Calu3 (cell line): ENCODE results near the gene DDC. TPM values are rescaled to one million over a fixed set of nuclear protein-coding genes. Genes with fewer than 3 reads are reported as not detected.

Source experiments
- BruUV-seq: library from RNA; stranded (reverse); fragments of 400-500 nt; replicated peaks from 2 replicates; lab custom pipeline; 2021; lab: Mats Ljungman, UMichigan
- CTCF ChIA-PET: fragments of 300-600 bp; sonication (Branson Sonifier 250); formaldehyde crosslinking; loops from one replicate; lab custom pipeline; 2022; ENCODE audit warnings: antibody characterized with exemption; lab: Charles Lee
- DNase-seq: peaks from one replicate; pipeline ENCODE4 v3.0.0; 2022
- H3K27ac Mint-ChIP-seq: one replicate; pipeline ENCODE4 v1.8.0; 2022; ENCODE audit warnings: mixed read lengths; ENCODE audit not compliant: unreplicated experiment
- H3K27me3 Mint-ChIP-seq: one replicate; pipeline ENCODE4 v1.8.0; 2022; ENCODE audit warnings: mixed read lengths; ENCODE audit not compliant: unreplicated experiment
- H3K36me3 Mint-ChIP-seq: one replicate; pipeline ENCODE4 v1.8.0; 2022; ENCODE audit warnings: mild to moderate bottlenecking, moderate library complexity, mixed read lengths; ENCODE audit not compliant: insufficient read depth, unreplicated experiment
- H3K4me1 Mint-ChIP-seq: one replicate; pipeline ENCODE4 v1.8.0; 2022; ENCODE audit warnings: mild to moderate bottlenecking, low read depth, mixed read lengths; ENCODE audit not compliant: unreplicated experiment
- H3K4me3 Mint-ChIP-seq: one replicate; pipeline ENCODE4 v1.8.0; 2022; ENCODE audit warnings: mild to moderate bottlenecking, low read depth, moderate library complexity, mixed read lengths; ENCODE audit not compliant: unreplicated experiment
- H3K9me3 Mint-ChIP-seq: one replicate; pipeline ENCODE4 v1.8.0; 2022; ENCODE audit warnings: low read depth, mixed read lengths; ENCODE audit not compliant: unreplicated experiment
- intact Hi-C: fragments of 100-400 bp; cut with micrococcal nuclease; formaldehyde crosslinking; loops from one replicate; pipeline ENCODE4 v1.10.0; 2022; ENCODE audit not compliant: unreplicated experiment
- total RNA-seq: library from RNA; stranded (reverse); gene quantifications from 2 replicates; pipeline ENCODE4 v1.2.3, GENCODE V29; 2022
- TF ChIP-seq, protein P1 (sequence below): fragments of 200-600 bp; IDR thresholded peaks from one replicate; pipeline ENCODE4 v1.8.0; 2022; ENCODE audit warnings: antibody characterized with exemption; ENCODE audit not compliant: unreplicated experiment

DDC gene
- total RNA-seq, 1 experiment from 2014 or later = 3.7 TPM

DNA sequence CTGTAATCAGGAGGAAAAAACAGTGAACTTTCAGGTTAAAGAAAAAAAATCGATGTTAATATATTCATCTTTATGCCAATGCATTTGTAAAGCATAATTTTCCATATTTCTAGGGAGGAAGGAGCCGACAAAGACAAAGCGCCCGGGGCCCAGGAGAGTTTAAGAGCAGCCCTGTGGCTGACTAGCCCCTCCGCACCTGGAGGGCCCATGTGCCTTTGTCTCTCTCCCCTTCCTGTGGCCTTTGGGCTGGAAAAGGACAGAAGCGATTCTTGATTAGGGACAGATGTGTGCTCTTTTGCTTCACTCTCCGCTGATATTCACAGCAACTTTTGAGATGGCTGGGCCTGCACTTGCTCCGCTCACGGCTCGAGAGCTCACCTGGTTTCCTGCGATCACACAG lies 23.1 kb downstream of the DDC start:
- Mint-ChIP-seq H3K27me3 (no peaks in the 10 kb centered on the region), H3K4me3 (no peak overlapping the region), H3K36me3 (no peaks in the 10 kb centered on the region), H3K9me3 (no peaks in the 10 kb centered on the region), H3K27ac (no peak overlapping the region), H3K4me1 (no peaks in the 10 kb centered on the region)
- TF ChIP-seq, protein P1, sequence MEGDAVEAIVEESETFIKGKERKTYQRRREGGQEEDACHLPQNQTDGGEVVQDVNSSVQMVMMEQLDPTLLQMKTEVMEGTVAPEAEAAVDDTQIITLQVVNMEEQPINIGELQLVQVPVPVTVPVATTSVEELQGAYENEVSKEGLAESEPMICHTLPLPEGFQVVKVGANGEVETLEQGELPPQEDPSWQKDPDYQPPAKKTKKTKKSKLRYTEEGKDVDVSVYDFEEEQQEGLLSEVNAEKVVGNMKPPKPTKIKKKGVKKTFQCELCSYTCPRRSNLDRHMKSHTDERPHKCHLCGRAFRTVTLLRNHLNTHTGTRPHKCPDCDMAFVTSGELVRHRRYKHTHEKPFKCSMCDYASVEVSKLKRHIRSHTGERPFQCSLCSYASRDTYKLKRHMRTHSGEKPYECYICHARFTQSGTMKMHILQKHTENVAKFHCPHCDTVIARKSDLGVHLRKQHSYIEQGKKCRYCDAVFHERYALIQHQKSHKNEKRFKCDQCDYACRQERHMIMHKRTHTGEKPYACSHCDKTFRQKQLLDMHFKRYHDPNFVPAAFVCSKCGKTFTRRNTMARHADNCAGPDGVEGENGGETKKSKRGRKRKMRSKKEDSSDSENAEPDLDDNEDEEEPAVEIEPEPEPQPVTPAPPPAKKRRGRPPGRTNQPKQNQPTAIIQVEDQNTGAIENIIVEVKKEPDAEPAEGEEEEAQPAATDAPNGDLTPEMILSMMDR = no peak
- DNase-seq = no peak
- intact Hi-C loops = no loop called here
- CTCF ChIA-PET = no interaction called here
- BruUV-seq = no TSS peak

DNA sequence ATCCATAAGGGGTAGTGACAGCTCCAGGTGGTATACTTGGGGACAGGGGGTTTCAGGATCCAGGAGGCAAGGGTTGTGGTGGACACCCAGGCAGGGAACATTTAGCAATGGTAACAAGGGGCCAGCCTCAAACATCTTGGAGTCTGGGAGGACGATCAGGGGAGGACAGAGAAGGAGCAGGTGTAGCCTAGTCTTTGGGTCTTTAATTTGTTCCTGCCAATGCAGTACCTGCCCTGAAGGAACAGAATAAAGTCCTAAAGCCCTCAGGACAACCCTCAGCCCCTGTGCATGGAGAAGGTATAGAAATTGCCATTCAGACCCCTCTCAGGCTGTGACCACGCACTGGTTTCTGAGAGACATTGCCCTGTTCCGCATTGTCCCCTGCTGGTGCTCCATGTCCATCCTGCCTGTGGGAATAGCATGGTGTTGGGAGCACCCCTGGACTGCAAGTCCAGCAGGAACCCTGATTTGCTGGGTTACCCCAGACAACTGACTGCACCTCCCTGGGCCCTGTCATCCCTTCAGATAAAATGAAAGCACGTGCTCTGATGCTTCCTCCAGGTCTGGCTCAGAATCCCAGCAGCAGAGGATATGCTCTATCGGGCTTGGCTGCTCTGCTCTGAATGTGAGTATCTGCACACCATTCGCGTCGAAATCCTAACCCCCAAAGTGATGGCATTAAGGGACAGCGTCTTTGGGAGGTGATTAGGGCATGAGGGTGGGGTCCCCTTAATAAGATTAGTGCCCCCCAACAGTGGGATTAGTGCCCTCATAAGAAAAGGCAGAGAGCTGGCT lies 24.2 kb downstream of the DDC start:
- BruUV-seq = no TSS peak
- Mint-ChIP-seq H3K27ac (no peak overlapping the region), H3K36me3 (no peaks in the 10 kb centered on the region), H3K4me3 (no peak overlapping the region), H3K9me3 (no peaks in the 10 kb centered on the region), H3K4me1 (no peaks in the 10 kb centered on the region), H3K27me3 (no peaks in the 10 kb centered on the region)
- CTCF ChIA-PET = no interaction called here
- TF ChIP-seq, protein P1 = no peak
- DNase-seq = no peak
- intact Hi-C loops = no loop called here

GRCh38 chr7:50539725-50540124 lies 25.5 kb downstream of the DDC start:
- peaks cover 7% of the 10 kb centered on the region for H3K4me1 Mint-ChIP-seq
- CTCF ChIA-PET = interaction anchor here (0.6 kb wide), 1 partner anchor 232 kb away, joined by 5 read pairs; no protein-coding TSS in a partner anchor
- no peak for DNase-seq
- no TSS peak for BruUV-seq
- TF ChIP-seq, protein P1 = no peak
- H3K9me3 Mint-ChIP-seq = no peaks in the 10 kb centered on the region
- intact Hi-C loops = loop anchor here (10.0 kb wide), 1 partner anchor 815 kb away; no protein-coding TSS in a partner anchor
- peaks cover 6% of the 10 kb centered on the region for H3K36me3 Mint-ChIP-seq
- no peak overlapping the region for H3K4me3 Mint-ChIP-seq
- H3K27me3 Mint-ChIP-seq = no peaks in the 10 kb centered on the region
- H3K27ac Mint-ChIP-seq = no peak overlapping the region

- TF ChIP-seq, protein P1 = no peak
- BruUV-seq = no TSS peak
- intact Hi-C loops = loop anchor here (10.0 kb wide), 1 partner anchor 816 kb away; no protein-coding TSS in a partner anchor
- H3K9me3 Mint-ChIP-seq = no peaks in the 10 kb centered on the region
- H3K27me3 Mint-ChIP-seq = no peaks in the 10 kb centered on the region
- H3K36me3 Mint-ChIP-seq = peaks cover 13% of the 10 kb centered on the region
- DNase-seq = no peak
- H3K4me1 Mint-ChIP-seq = peaks cover 20% of the 10 kb centered on the region
- H3K4me3 Mint-ChIP-seq = no peak overlapping the region
- CTCF ChIA-PET = no interaction called here
- H3K27ac Mint-ChIP-seq = no peak overlapping the region
Measured at GRCh38 chr7:50538478-50538877, 26.7 kb downstream of the DDC start.
